ENCODE data around the gene SARS1.

The SARS1 gene

DNA sequence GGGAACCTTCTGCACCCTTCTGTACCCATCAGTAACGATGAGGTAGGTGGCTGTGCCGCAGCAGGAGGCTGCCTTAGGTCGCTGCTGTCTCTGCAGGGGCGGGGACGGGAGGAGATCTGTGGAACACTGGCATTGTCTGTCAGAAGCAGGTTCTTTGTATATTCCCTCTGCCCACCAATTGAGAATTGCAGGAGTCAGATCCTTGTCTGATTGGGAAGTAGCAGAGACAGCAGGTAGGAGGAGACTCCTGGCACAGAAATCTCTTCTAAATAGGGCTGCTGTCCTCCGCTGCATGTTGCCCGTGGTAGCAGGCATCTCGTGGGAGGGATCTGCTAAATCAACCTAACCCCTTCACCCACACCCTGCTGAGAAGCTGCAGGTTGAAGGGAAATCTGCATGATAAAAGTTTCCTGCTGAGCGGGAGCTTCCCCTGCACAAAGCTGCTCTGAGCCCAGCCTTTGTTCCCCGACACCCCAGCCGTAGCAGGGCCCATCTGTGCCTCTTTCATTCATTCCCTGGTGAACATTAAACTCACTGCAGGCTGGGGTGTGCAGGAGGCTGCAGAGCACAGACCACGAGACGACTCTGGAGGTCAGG lies 15.9 kb downstream of the SARS1 start:
- no peak for DNase-seq

GRCh38 chr1:109231066-109231465 lies 17.3 kb downstream of the SARS1 start:
- DNase-seq = no peak

DNA sequence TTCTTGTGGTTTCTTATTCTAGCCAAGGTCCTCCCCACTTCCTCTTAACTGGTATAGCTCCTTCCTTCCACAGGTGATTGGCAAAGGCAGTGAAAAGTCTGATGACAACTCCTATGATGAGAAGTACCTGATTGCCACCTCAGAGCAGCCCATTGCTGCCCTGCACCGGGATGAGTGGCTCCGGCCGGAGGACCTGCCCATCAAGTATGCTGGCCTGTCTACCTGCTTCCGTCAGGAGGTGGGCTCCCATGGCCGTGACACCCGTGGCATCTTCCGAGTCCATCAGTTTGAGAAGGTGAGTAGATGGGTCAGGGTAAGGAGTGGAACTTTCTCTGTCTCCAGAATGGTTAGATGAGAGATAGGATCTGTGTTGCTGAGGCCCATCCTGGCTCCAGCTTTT lies 21.4 kb downstream of the SARS1 start:
- no peak for DNase-seq

GRCh38 chr1:109237512-109237911 lies 23.8 kb downstream of the SARS1 start:
- no peak for DNase-seq

- DNase-seq = no peak
Measured at GRCh38 chr1:109238382-109238781, 24.7 kb downstream of the SARS1 start.

DNA sequence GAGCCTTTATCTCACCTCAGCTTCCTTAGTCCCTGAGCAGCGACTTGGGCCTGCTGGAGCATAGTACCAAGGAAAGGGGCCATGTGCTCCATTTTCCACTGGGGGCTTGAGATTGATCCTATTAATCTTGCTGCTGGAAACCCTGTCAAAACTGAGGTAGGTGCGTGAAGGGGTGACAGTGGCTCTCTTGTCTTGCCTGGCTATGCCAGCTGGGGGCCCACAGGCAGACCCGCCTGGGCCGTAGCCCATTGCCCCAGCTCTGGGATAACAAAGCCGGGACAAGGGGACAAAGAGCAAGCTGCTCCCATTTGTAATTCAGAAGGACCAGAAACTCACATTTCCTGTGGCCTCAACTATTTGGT lies 25.3 kb downstream of the SARS1 start:
- DNase-seq = no peak

GRCh38 chr1:109239409-109240068 lies 25.8 kb downstream of the SARS1 start:
- peak; percentile 33 for DNase-seq

GRCh38 chr1:109240158-109241152 lies 26.7 kb downstream of the SARS1 start:
- DNase-seq = no peak

DNA sequence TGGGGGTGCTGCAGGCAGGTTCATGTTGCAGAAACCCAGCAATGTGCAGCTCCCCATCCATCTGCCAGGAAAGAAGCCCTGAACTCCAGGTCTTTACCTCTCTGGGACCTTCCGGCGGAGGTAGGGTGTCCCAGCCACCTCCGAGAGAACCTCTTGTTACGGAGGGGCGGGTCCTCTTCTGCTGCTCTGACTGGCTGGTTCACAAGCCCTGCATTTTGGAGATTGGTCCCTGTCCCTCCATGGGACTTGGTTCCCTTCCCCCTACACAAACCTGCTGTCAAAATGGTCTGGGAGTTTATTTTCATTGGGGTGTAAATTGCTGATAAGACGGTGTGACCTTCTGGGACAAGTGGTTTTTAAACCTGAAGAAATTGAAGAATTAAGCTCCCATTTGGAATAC lies 27.6 kb downstream of the SARS1 start:
- DNase-seq = no peak

- DNase-seq = no peak
Measured at GRCh38 chr1:109241841-109242345, 28.2 kb downstream of the SARS1 start.

GRCh38 chr1:109242387-109242786 lies 28.7 kb downstream of the SARS1 start:
- DNase-seq = no peak

- DNase-seq = no peak
Measured at GRCh38 chr1:109243221-109243620, 29.5 kb downstream of the SARS1 start.

DNA sequence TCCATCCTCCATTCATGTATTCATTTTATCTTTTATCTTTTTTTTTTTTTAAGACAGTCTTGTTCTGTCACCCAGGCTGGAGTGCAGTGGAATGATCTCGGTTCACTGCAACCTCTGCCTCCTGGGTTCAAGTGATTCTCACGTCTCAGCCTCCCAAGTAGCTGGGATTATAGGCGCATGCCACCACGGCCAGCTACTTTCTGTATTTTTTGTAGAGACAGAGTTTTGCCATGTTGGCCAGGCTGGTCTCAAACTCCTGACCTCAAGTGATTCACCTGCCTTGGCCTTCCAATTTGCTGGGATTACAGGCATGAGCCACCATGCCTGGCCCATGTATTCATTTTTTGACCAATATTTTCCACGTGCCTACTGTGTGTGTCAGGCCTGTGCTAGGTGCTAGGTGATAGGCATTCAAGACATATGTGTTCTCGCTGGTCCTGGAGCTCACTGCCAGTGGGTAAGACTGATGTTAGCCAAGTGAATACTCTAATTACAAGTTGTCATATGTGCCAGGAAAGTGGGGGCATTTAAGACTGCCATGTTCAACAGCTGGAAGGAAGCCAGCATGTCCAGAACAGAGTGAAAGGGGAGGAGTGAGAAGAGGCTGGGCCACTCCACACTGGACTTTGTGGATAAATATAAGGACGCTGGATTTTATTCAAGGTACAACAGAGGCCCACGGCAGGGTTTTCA lies 30.3 kb downstream of the SARS1 start:
- DNase-seq = no peak

- no peak for DNase-seq
Measured at GRCh38 chr1:109246141-109246551, 32.4 kb downstream of the SARS1 start.

DNA sequence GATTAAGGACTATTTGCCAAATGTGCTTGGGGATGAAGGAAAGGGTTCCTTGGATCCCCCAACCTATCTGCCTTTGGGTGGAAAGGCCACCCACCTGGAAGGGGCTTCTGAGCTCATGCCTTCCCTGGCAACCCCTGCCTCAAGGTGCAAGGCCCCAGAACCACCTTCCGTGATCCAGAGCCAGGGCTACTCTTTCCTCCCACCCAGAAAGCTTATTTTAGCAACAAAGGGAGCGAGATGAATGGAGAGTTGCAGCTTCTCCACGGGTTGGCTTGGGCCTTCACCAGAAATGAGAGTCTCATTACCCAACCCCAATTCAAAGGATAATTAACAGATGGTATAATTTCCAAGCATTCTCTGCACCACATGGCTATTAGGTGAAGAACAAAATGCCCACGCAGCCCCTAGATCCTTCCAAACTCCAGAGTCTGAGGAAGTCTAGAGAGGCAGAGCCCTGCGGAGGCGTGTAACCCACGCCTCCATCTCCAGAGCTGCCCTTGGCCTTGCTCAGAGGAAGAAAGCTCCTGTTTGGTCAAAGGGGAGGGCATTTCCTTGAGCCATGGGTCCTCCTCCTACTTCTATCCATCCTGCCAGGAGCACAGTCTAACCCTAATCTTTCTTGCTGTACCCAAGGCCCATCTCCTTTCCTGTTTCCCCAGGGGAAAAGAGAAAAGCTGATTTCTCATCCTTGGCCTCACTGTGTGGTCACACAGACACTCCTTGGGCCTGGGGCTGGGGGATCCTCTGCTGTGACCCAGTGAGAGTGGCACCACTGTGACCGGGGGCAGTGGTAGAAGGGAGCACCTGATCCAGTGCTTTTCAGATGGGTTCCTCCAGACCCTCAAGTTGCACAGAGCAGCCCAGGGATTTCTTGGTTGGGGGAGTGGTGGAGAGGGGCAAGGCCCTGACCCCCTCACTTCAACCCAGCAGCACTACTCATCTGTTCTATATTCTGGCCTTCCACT lies 34.0 kb downstream of the SARS1 start:
- no peak for DNase-seq

DNA sequence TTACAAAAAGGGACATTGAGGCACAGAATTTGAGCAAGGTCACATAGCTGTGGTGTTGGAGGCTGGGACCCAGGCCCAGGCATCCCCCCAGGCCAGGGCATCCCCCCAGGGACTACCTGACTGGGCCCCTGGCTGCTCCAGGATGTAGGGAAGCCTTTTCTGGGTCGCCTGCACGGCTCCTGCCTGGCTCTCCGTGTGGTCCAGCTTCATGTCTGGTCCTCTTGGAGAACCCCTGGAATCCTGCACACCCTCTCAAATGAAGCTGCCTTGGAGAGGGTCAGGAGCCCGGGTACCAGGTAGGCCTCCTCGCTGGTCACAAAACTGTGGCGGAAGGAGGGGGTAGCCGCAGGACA lies 34.7 kb downstream of the SARS1 start:
- no peak for DNase-seq

DNA sequence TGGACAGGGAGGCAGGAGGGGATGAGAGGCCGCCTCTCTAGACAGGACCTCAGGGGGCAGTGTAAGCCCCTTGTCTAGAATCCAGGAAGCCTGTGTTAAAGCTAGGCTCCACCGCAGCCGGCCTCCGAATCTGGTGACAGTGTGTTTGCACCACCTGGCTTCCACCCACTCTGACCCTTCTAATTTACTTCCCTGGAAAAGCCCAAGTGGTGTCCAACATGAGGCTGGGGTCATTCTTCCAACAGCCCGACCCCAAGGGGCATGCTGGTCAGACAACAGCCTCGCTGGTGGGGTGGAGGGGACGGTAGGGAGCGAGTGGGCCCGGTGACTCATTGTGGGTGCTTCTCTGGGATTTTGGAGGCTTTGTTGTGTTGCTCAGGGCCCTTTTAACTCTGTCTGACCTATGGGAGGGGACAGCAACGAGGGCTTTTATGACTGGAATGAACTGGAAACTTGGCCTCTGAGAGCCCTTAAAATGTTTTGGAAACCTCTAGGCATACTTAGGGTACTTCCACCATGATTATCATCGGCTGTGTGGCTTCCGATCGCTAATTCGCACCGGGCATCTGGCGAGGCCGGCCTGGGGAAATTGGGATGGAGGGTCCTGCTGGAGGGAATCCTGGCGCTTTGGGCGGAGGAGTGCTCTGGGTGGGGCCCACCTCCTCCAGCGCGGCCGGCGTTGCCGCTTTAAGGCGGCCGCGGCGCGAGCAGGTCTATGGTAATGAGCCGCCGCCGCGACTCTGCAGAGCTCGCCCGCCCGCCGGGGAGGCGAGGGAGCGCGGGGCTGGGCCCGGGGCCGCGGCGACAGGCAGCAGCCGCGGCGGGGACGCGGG lies 35.3 kb downstream of the SARS1 start, which contains the start of gene CELSR2:
CELSR2 (plus strand) TSS at position 743 of the 833 bp plus-strand sequence. CDS start 541 bp downstream, outside the sequence.
- DNase-seq = peak; percentile 38

- peak; percentile 37 for DNase-seq
Measured at GRCh38 chr1:109249654-109250401, 36.1 kb downstream of the SARS1 start.

DNA sequence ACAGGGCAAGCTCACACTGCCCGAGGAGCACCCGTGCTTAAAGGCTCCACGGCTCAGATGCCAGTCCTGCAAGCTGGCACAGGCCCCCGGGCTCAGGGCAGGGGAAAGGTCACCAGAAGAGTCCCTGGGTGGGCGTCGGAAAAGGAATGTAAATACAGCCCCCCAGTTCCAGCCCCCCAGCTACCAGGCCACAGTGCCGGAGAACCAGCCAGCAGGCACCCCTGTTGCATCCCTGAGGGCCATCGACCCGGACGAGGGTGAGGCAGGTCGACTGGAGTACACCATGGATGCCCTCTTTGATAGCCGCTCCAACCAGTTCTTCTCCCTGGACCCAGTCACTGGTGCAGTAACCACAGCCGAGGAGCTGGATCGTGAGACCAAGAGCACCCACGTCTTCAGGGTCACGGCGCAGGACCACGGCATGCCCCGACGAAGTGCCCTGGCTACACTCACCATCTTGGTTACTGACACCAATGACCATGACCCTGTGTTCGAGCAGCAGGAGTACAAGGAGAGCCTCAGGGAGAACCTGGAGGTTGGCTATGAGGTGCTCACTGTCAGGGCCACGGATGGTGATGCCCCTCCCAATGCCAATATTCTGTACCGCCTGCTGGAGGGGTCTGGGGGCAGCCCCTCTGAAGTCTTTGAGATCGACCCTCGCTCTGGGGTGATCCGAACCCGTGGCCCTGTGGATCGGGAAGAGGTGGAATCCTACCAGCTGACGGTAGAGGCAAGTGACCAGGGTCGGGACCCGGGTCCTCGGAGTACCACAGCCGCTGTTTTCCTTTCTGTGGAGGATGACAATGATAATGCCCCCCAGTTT lies 36.9 kb downstream of the SARS1 start:
- DNase-seq = no peak
